ENCODE data around the gene IL17B.
"Not testable (repeated sequence)": the region's sequence is repeated elsewhere in the genome, so short reads cannot be mapped to it uniquely, and the experiment has no call there.

Gene IL17B

DNA sequence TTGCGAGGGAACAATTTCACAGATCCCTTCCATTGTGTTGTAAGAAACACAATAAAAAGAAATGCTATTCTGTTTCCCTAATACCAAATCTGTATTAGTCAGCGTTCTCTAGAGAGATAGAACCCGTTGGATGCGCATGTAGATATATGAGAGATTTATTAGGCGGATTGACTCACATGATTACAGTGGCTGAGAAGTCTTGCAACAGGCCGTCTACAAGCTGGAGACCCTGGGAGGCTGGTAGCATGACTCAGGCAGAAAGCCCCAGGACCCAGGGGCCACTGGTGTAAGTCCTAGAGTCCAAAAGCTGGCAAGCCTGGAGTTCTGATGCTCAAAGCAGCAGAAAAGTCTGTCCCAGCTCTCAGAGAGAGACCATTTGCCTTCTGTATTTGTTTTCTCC, 18.4 kb upstream of the IL17B start:
- Histone ChIP-seq H2AFZ (ENCODE audit: low read depth) (no peak overlapping the region), H3K27ac (no peak overlapping the region), H4K20me1 (ENCODE audit: insufficient read depth) (no peaks in the 10 kb centered on the region), H3K4me2 (no peak overlapping the region), H3K27me3 (ENCODE audit: insufficient read depth, low read depth) (no peaks in the 10 kb centered on the region), H3K9ac (no peak overlapping the region), H3K4me3 (IDR thresholded peaks at IDR 0.05; ENCODE audit: insufficient read depth, low read depth, low read length) (no peak overlapping the region), H3K4me1 (ENCODE audit: low read depth, poor library complexity, severe bottlenecking) (no peaks in the 10 kb centered on the region), H3K79me2 (ENCODE audit: insufficient read depth, low read depth) (no peaks in the 10 kb centered on the region), H3K36me3 (ENCODE audit: insufficient read depth) (no peaks in the 10 kb centered on the region)
- TF ChIP-seq, protein P1, sequence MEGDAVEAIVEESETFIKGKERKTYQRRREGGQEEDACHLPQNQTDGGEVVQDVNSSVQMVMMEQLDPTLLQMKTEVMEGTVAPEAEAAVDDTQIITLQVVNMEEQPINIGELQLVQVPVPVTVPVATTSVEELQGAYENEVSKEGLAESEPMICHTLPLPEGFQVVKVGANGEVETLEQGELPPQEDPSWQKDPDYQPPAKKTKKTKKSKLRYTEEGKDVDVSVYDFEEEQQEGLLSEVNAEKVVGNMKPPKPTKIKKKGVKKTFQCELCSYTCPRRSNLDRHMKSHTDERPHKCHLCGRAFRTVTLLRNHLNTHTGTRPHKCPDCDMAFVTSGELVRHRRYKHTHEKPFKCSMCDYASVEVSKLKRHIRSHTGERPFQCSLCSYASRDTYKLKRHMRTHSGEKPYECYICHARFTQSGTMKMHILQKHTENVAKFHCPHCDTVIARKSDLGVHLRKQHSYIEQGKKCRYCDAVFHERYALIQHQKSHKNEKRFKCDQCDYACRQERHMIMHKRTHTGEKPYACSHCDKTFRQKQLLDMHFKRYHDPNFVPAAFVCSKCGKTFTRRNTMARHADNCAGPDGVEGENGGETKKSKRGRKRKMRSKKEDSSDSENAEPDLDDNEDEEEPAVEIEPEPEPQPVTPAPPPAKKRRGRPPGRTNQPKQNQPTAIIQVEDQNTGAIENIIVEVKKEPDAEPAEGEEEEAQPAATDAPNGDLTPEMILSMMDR (conservative IDR thresholded peaks at IDR 0.05; ENCODE audit: low read depth, low read length) = no peak

DNA sequence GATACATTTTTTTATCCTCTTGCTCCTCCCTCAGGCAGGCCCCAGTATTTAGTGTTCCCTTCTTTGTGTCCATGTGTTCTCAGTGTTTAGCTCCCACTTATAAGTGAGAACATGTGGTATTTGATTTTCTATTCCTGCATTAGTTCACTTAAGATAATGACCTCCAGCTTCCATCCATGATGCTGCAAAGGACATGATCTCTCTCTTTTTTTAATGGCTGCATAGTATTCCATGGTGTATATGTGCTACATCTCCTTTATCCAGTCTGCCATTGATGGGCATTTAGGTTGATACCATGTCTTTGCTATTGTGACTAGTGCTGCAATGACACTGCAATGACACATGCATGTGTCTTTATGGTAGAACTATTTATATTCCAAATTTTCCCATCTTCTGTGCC, 15.9 kb upstream of the IL17B start:
- H3K4me1 ChIP-seq (ENCODE audit: low read depth, poor library complexity, severe bottlenecking); H3K36me3 ChIP-seq (ENCODE audit: insufficient read depth); H3K4me2 ChIP-seq; H3K27ac ChIP-seq; H3K9ac ChIP-seq; H3K4me3 ChIP-seq (IDR thresholded peaks at IDR 0.05; ENCODE audit: insufficient read depth, low read depth, low read length); H3K79me2 ChIP-seq (ENCODE audit: insufficient read depth, low read depth); H3K27me3 ChIP-seq (ENCODE audit: insufficient read depth, low read depth); H4K20me1 ChIP-seq (ENCODE audit: insufficient read depth); H2AFZ ChIP-seq (ENCODE audit: low read depth): not testable (repeated sequence)

DNA sequence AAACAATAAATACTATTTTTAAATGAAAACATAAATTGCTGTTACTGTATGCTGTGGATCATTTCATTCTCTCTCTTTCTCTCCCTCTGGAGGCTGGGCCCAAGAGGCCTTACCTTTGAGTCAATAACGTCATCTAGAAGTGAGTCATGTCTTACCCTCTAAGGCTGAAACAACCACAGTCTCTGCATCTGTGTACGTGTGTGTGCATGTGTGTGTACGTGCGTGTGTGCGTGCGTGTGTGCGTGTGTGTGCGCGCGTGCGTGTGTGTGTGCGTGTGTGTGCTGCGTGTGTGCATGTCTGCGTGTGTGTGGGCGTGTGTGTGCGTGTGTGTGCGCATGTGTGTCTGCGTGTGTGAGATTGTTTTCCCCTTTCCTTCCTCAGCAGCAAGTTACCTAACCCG, 13.6 kb upstream of the IL17B start:
- H3K4me2 ChIP-seq = no peak overlapping the region
- no peaks in the 10 kb centered on the region for H3K79me2 ChIP-seq (ENCODE audit: insufficient read depth, low read depth)
- no peak overlapping the region for H3K9ac ChIP-seq

DNA sequence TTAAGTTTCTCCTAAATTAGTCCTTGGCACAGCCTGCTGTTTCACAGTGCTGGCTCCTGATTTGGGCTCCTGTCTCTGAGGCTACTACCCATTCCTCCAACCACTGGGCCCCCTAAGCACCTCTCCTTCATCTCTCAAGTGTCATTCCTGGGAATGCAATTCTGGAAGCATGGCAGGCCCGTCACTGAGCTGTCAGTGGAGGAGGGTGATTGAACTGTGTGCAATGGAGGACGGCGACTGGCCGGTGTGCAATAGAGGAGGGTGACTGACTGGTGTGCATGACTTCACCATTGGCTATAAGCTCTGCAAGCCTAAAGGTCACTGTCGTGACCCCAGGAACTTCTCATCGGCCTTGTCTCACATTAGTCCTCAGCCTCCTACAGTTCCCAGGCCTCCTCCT, 12.4 kb upstream of the IL17B start:
- no peaks in the 10 kb centered on the region for H3K36me3 ChIP-seq (ENCODE audit: insufficient read depth)
- H3K27ac ChIP-seq = no peak overlapping the region
- no peak overlapping the region for H3K4me2 ChIP-seq
- no peaks in the 10 kb centered on the region for H3K27me3 ChIP-seq (ENCODE audit: insufficient read depth, low read depth)
- no peaks in the 10 kb centered on the region for H4K20me1 ChIP-seq (ENCODE audit: insufficient read depth)
- H2AFZ ChIP-seq (ENCODE audit: low read depth) = no peak overlapping the region
- H3K79me2 ChIP-seq (ENCODE audit: insufficient read depth, low read depth) = no peaks in the 10 kb centered on the region
- TF ChIP-seq, protein P1 (conservative IDR thresholded peaks at IDR 0.05; ENCODE audit: low read depth, low read length) = no peak
- H3K4me3 ChIP-seq (IDR thresholded peaks at IDR 0.05; ENCODE audit: insufficient read depth, low read depth, low read length) = no peak overlapping the region
- H3K9ac ChIP-seq = no peak overlapping the region
- no peaks in the 10 kb centered on the region for H3K4me1 ChIP-seq (ENCODE audit: low read depth, poor library complexity, severe bottlenecking)

More for the DNA sequence above, 13.6 kb upstream of the IL17B start:
- H2AFZ ChIP-seq (ENCODE audit: low read depth) = no peak overlapping the region
- no peak overlapping the region for H3K4me3 ChIP-seq (IDR thresholded peaks at IDR 0.05; ENCODE audit: insufficient read depth, low read depth, low read length)
- TF ChIP-seq, protein P1 (conservative IDR thresholded peaks at IDR 0.05; ENCODE audit: low read depth, low read length) = no peak
- no peak overlapping the region for H3K27ac ChIP-seq
- H3K36me3 ChIP-seq (ENCODE audit: insufficient read depth) = no peaks in the 10 kb centered on the region
- no peaks in the 10 kb centered on the region for H3K27me3 ChIP-seq (ENCODE audit: insufficient read depth, low read depth)
- H4K20me1 ChIP-seq (ENCODE audit: insufficient read depth) = no peaks in the 10 kb centered on the region
- no peaks in the 10 kb centered on the region for H3K4me1 ChIP-seq (ENCODE audit: low read depth, poor library complexity, severe bottlenecking)

DNA sequence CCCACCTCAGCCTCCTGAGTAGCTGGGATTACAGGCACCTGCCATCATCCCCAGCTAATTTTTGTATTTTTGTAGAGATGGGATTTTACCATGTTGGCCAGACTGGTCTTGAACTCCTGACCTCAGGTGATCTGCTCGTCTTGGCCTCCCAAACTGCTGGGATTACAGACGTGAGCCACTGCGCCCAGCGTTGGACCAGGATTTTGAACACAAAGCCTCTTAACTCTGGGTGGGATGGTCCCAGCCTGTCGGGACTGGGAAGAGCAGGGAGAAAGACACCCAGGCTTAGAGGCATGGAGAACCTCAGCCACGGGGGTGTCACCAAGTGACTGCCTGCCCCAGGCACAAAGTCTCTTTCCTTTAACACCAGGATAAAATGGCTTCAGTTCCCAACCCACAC, 12.0 kb upstream of the IL17B start:
- H3K36me3 ChIP-seq (ENCODE audit: insufficient read depth); H3K27me3 ChIP-seq (ENCODE audit: insufficient read depth, low read depth); H3K4me1 ChIP-seq (ENCODE audit: low read depth, poor library complexity, severe bottlenecking); H2AFZ ChIP-seq (ENCODE audit: low read depth); H3K4me2 ChIP-seq; H3K27ac ChIP-seq; H3K4me3 ChIP-seq (IDR thresholded peaks at IDR 0.05; ENCODE audit: insufficient read depth, low read depth, low read length); H3K9ac ChIP-seq; H3K79me2 ChIP-seq (ENCODE audit: insufficient read depth, low read depth); H4K20me1 ChIP-seq (ENCODE audit: insufficient read depth): not testable (repeated sequence)
